ENCODE measurements around the gene MED16.
"Not testable (repeated sequence)": the region's sequence is repeated elsewhere in the genome, so short reads cannot be mapped to it uniquely, and the experiment has no call there.

The MED16 gene

GRCh38 chr19:869245-870177, 23.5 kb downstream of the MED16 start:
- no peak for DNase-seq

- DNase-seq: no peak
Measured at GRCh38 chr19:868458-869244, 24.3 kb downstream of the MED16 start.

GRCh38 chr19:867855-868457, 25.0 kb downstream of the MED16 start:
- no peak for DNase-seq

- no peak for DNase-seq
Measured at GRCh38 chr19:867301-867793, 25.6 kb downstream of the MED16 start.

- DNase-seq: no peak
Measured at GRCh38 chr19:866769-867300, 26.2 kb downstream of the MED16 start.

GRCh38 chr19:863315-863620, 29.7 kb downstream of the MED16 start:
- DNase-seq: no peak

- DNase-seq: no peak
Measured at GRCh38 chr19:862581-863314, 30.2 kb downstream of the MED16 start.

GRCh38 chr19:861756-862580, 31.0 kb downstream of the MED16 start:
- no peak for DNase-seq

- DNase-seq: no peak
Measured at GRCh38 chr19:861141-861755, 31.7 kb downstream of the MED16 start.

GRCh38 chr19:858868-859843, 33.8 kb downstream of the MED16 start, which contains the start of gene CFD:
TSS of gene CFD (plus strand) at chr19:859664. CDS start at chr19:859690, 26 bp downstream.
- DNase-seq: no peak

- DNase-seq: no peak
Measured at GRCh38 chr19:858284-858683, 34.7 kb downstream of the MED16 start.

GRCh38 chr19:855566-856120, 37.3 kb downstream of the MED16 start:
- no peak for DNase-seq

- no peak for DNase-seq
Measured at GRCh38 chr19:855142-855541, 37.8 kb downstream of the MED16 start.

- DNase-seq: no peak
Measured at GRCh38 chr19:854549-854948, 38.4 kb downstream of the MED16 start.

GRCh38 chr19:853614-854220, 39.3 kb downstream of the MED16 start:
- not testable (repeated sequence) for DNase-seq

GRCh38 chr19:853014-853585, 39.9 kb downstream of the MED16 start:
- DNase-seq: no peak

- DNase-seq: no peak
Measured at GRCh38 chr19:852136-853013, 40.6 kb downstream of the MED16 start, which contains the start of gene ELANE. TSS of gene ELANE (plus strand) at chr19:852303. CDS start at chr19:852329, 26 bp downstream.

GRCh38 chr19:850979-851335, 42.0 kb downstream of the MED16 start:
- no peak for DNase-seq

All from NCI-H1436 treated with DMSO at 0.1 percent for 48 hours (cell line).